Activated naive CD4-positive, alpha-beta T cell treated with anti-CD3 and anti-CD28 coated beads, Interleukin-2, amount 10 ng/mL, durations not matched to agents 7 days and 5 days (primary cell): ENCODE measurements around the gene RAMP3.
A peak's percentile ranks its signal among the peaks of the same experiment; 100 is the strongest.
"Not testable (repeated sequence)": the region's sequence is repeated elsewhere in the genome, so short reads cannot be mapped to it uniquely, and the experiment has no call there.

ENCODE experiments used
- CTCF ChIA-PET: fragments of 350-600 bp; sonication (Branson Sonifier 250); formaldehyde crosslinking; loops from one replicate; lab custom pipeline; 2021; ENCODE audit warnings: antibody characterized with exemption; lab: Charles Lee
- DNase-seq: peaks from one replicate; pipeline ENCODE4 v3.0.0-alpha.2; 2020
- H3K27ac Mint-ChIP-seq: one replicate; pipeline ENCODE4 v1.8.0; 2021; ENCODE audit warnings: mild to moderate bottlenecking, moderate library complexity, mixed read lengths
- H3K27me3 Mint-ChIP-seq: one replicate; pipeline ENCODE4 v1.8.0; 2021; ENCODE audit warnings: mild to moderate bottlenecking, mixed read lengths
- H3K36me3 Mint-ChIP-seq: one replicate; pipeline ENCODE4 v1.8.0; 2021; ENCODE audit warnings: mixed read lengths
- H3K4me1 Mint-ChIP-seq: one replicate; pipeline ENCODE4 v1.8.0; 2021; ENCODE audit warnings: mixed read lengths
- H3K4me3 Mint-ChIP-seq: one replicate; pipeline ENCODE4 v1.8.0; 2021; ENCODE audit warnings: mild to moderate bottlenecking, moderate library complexity, mixed read lengths
- H3K9me3 Mint-ChIP-seq: one replicate; pipeline ENCODE4 v1.8.0; 2021; ENCODE audit warnings: mixed read lengths

Gene RAMP3

GRCh38 chr7:45138433-45139267, 18.9 kb upstream of the RAMP3 start:
- no peak overlapping the region for H3K4me3 Mint-ChIP-seq
- H3K27ac Mint-ChIP-seq, result no peak overlapping the region
- H3K9me3 Mint-ChIP-seq, result no peaks in the 10 kb centered on the region
- no peak for DNase-seq
- no peaks in the 10 kb centered on the region for H3K36me3 Mint-ChIP-seq
- CTCF ChIA-PET, result interaction anchor here (1.4 to 1.8 kb wide), 2 partner anchors 122 to 218 kb away, joined by 3 to 8 read pairs; no protein-coding TSS in a partner anchor
- peaks cover 34% of the 10 kb centered on the region for H3K27me3 Mint-ChIP-seq
- H3K4me1 Mint-ChIP-seq, result peaks cover 32% of the 10 kb centered on the region

- DNase-seq, result no peak
- no peaks in the 10 kb centered on the region for H3K9me3 Mint-ChIP-seq
- peaks cover 24% of the 10 kb centered on the region for H3K4me1 Mint-ChIP-seq
- no peaks in the 10 kb centered on the region for H3K36me3 Mint-ChIP-seq
- CTCF ChIA-PET, result no interaction called here
- H3K4me3 Mint-ChIP-seq, result no peak overlapping the region
- peaks cover 47% of the 10 kb centered on the region for H3K27me3 Mint-ChIP-seq
- no peak overlapping the region for H3K27ac Mint-ChIP-seq
These were observed 16.8 kb upstream of the RAMP3 start for GRCh38 chr7:45140827-45141226.

- CTCF ChIA-PET, result no interaction called here
- peaks cover 60% of the 10 kb centered on the region for H3K27me3 Mint-ChIP-seq
- no peak overlapping the region for H3K4me3 Mint-ChIP-seq
- no peak for DNase-seq
- H3K27ac Mint-ChIP-seq, result no peak overlapping the region
- no peaks in the 10 kb centered on the region for H3K36me3 Mint-ChIP-seq
- H3K9me3 Mint-ChIP-seq, result no peaks in the 10 kb centered on the region
- peaks cover 5% of the 10 kb centered on the region for H3K4me1 Mint-ChIP-seq
These were observed 14.0 kb upstream of the RAMP3 start for GRCh38 chr7:45143616-45144015.

GRCh38 chr7:45145881-45146280, 11.7 kb upstream of the RAMP3 start:
- Mint-ChIP-seq H3K4me1 (peaks cover 1% of the 10 kb centered on the region), H3K27ac (no peak overlapping the region), H3K27me3 (peaks cover 62% of the 10 kb centered on the region), H3K4me3 (no peak overlapping the region), H3K9me3 (no peaks in the 10 kb centered on the region), H3K36me3 (no peaks in the 10 kb centered on the region)
- CTCF ChIA-PET, result no interaction called here
- no peak for DNase-seq

GRCh38 chr7:45146531-45147379, 10.8 kb upstream of the RAMP3 start:
- H3K4me1 Mint-ChIP-seq, result no peaks in the 10 kb centered on the region
- no peaks in the 10 kb centered on the region for H3K36me3 Mint-ChIP-seq
- no peak overlapping the region for H3K4me3 Mint-ChIP-seq
- H3K27me3 Mint-ChIP-seq, result peaks cover 70% of the 10 kb centered on the region
- CTCF ChIA-PET, result no interaction called here
- peak; percentile 20 for DNase-seq
- H3K9me3 Mint-ChIP-seq, result no peaks in the 10 kb centered on the region
- no peak overlapping the region for H3K27ac Mint-ChIP-seq

GRCh38 chr7:45147858-45148652, 9.5 kb upstream of the RAMP3 start:
- DNase-seq, result peak; percentile 15
- CTCF ChIA-PET, result no interaction called here
- H3K27me3 Mint-ChIP-seq, result peaks cover 68% of the 10 kb centered on the region

GRCh38 chr7:45148653-45148973, 9.0 kb upstream of the RAMP3 start:
- Mint-ChIP-seq H3K36me3 (no peaks in the 10 kb centered on the region), H3K27me3 (peaks cover 64% of the 10 kb centered on the region), H3K27ac (no peak overlapping the region), H3K4me1 (no peaks in the 10 kb centered on the region), H3K9me3 (no peaks in the 10 kb centered on the region), H3K4me3 (no peak overlapping the region)
- CTCF ChIA-PET, result no interaction called here
- no peak for DNase-seq

More at GRCh38 chr7:45147858-45148652, 9.5 kb upstream of the RAMP3 start:
- Mint-ChIP-seq H3K9me3 (no peaks in the 10 kb centered on the region), H3K36me3 (no peaks in the 10 kb centered on the region), H3K4me1 (no peaks in the 10 kb centered on the region), H3K4me3 (no peak overlapping the region), H3K27ac (no peak overlapping the region)

- peak; percentile 7 for DNase-seq
- Mint-ChIP-seq H3K4me3 (no peak overlapping the region), H3K9me3 (no peaks in the 10 kb centered on the region), H3K4me1 (no peaks in the 10 kb centered on the region), H3K27me3 (peaks cover 59% of the 10 kb centered on the region), H3K27ac (no peak overlapping the region), H3K36me3 (no peaks in the 10 kb centered on the region)
- CTCF ChIA-PET, result no interaction called here
These were observed 8.0 kb upstream of the RAMP3 start for GRCh38 chr7:45149606-45150005.

GRCh38 chr7:45150199-45150598, 7.4 kb upstream of the RAMP3 start:
- CTCF ChIA-PET, result no interaction called here
- Mint-ChIP-seq H3K27ac (no peak overlapping the region), H3K9me3 (no peaks in the 10 kb centered on the region), H3K4me3 (no peak overlapping the region), H3K27me3 (peaks cover 59% of the 10 kb centered on the region), H3K4me1 (no peaks in the 10 kb centered on the region), H3K36me3 (no peaks in the 10 kb centered on the region)
- peak; percentile 11 for DNase-seq

GRCh38 chr7:45151131-45151684, 6.4 kb upstream of the RAMP3 start:
- no peak overlapping the region for H3K27ac Mint-ChIP-seq
- no peaks in the 10 kb centered on the region for H3K36me3 Mint-ChIP-seq

GRCh38 chr7:45151967-45152366, 5.6 kb upstream of the RAMP3 start:
- no peaks in the 10 kb centered on the region for H3K36me3 Mint-ChIP-seq
- CTCF ChIA-PET, result interaction anchor here (0.6 to 10.9 kb wide), 2 partner anchors 104 to 108 kb away, joined by 3 to 119 read pairs; no protein-coding TSS in a partner anchor

More at GRCh38 chr7:45151131-45151684, 6.4 kb upstream of the RAMP3 start:
- Mint-ChIP-seq H3K4me3 (no peak overlapping the region), H3K4me1 (no peaks in the 10 kb centered on the region), H3K27me3 (peaks cover 62% of the 10 kb centered on the region), H3K9me3 (no peaks in the 10 kb centered on the region)
- CTCF ChIA-PET, result interaction anchor here (10.9 kb wide), 1 partner anchor 109 kb away, joined by 119 read pairs; no protein-coding TSS in a partner anchor
- DNase-seq, result peak; percentile 14

GRCh38 chr7:45153233-45153632, 4.4 kb upstream of the RAMP3 start:
- Mint-ChIP-seq H3K27ac (no peak overlapping the region), H3K27me3 (peaks cover 64% of the 10 kb centered on the region), H3K4me1 (no peaks in the 10 kb centered on the region), H3K4me3 (no peak overlapping the region), H3K9me3 (no peaks in the 10 kb centered on the region), H3K36me3 (no peaks in the 10 kb centered on the region)
- CTCF ChIA-PET, result interaction anchor here (1.0 to 10.9 kb wide), 6 partner anchors 10 to 107 kb away, joined by 3 to 119 read pairs (median 4); no protein-coding TSS in a partner anchor
- peak; percentile 18 for DNase-seq

More at GRCh38 chr7:45151967-45152366, 5.6 kb upstream of the RAMP3 start:
- H3K27ac Mint-ChIP-seq, result no peak overlapping the region
- no peaks in the 10 kb centered on the region for H3K9me3 Mint-ChIP-seq
- H3K27me3 Mint-ChIP-seq, result peaks cover 62% of the 10 kb centered on the region
- H3K4me3 Mint-ChIP-seq, result no peak overlapping the region
- no peak for DNase-seq
- H3K4me1 Mint-ChIP-seq, result no peaks in the 10 kb centered on the region

- H3K27me3 Mint-ChIP-seq, result peaks cover 64% of the 10 kb centered on the region
- H3K36me3 Mint-ChIP-seq, H3K4me1 Mint-ChIP-seq, H3K27ac Mint-ChIP-seq, H3K4me3 Mint-ChIP-seq, H3K9me3 Mint-ChIP-seq: not testable (repeated sequence)
- DNase-seq, result peak; percentile 15
- CTCF ChIA-PET, result interaction anchor here (0.8 to 10.9 kb wide), 9 partner anchors 10 to 700 kb away, joined by 3 to 119 read pairs (median 3); no protein-coding TSS in a partner anchor
These were observed 3.7 kb upstream of the RAMP3 start for GRCh38 chr7:45153861-45154260.
